ENCODE results near the gene DLD. TPM values are rescaled to one million over a fixed set of nuclear protein-coding genes. Genes with fewer than 3 reads are reported as not detected.
"Not testable (repeated sequence)": the region's sequence is repeated elsewhere in the genome, so short reads cannot be mapped to it uniquely, and the experiment has no call there.

The DLD gene
- polyA plus RNA-seq, 3 donors, result 44.5 to 205 (median 55.7) TPM

DNA sequence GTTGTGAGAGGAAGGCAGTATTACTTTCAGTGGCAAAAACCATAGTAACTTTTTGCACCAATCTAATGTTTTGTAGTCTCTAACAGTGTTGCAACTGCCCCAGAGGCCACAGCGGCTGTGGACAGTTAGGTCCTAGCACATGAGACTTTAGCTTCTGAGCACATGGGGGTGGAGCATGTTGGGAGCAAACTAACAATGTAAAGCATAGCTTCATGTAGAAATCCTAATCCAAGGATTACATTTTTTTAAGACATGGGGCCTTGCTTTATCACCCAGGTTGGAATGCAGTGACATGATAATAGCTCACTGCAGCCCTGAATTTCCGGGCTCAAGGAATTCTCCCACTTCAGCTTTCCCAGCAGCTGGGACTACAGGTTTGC is 62.9 kb downstream of the DLD start:
- H3K27ac ChIP-seq (ENCODE audit: low read depth, low read length), result no peak overlapping the region
- WGBS, 3 donors, result 73 to 92% (median 84%) methylated on average over 2 of the region's 2 CpGs

DNA sequence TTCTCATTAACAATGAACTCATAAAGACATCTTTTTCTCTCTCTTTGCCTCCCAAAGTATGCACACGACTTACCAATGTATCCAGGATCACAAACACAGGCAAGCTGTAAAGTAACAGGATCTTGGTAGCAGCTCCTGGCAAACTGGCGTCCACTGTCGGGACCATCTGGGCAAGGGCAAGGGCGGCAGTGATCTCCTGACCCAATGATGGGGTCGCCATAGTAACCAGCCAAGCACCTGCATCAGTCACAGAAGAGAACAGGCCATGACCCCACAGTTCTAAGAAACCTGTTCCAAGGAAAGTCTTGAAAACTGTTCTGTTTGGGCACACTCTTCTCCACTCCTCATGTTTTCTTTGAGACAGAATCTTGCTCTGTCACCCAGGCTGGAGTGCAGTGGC is 64.4 kb downstream of the DLD start:
- WGBS, 3 donors, result 87 to 92% (median 90%) methylated on average over 5 of the region's 5 CpGs
- H3K27ac ChIP-seq (ENCODE audit: low read depth, low read length), result no peak overlapping the region

GRCh38 chr7:107956950-107957349 is 66.0 kb downstream of the DLD start:
- H3K27ac ChIP-seq (ENCODE audit: low read depth, low read length), result not testable (repeated sequence)

GRCh38 chr7:107957436-107957835 is 66.5 kb downstream of the DLD start:
- WGBS, 3 donors, result 57 to 93% (median 65%) methylated on average over 2 of the region's 2 CpGs
- no peak overlapping the region for H3K27ac ChIP-seq (ENCODE audit: low read depth, low read length)

More at GRCh38 chr7:107956950-107957349, 66.0 kb downstream of the DLD start:
- 92 to 100% (median 95%) methylated on average over 4 of the region's 4 CpGs for WGBS, 3 donors

GRCh38 chr7:107958764-107959526 is 68.0 kb downstream of the DLD start:
- H3K27ac ChIP-seq (ENCODE audit: low read depth, low read length), result peak overlapping the region; percentile 67
- 67 to 85% (median 69%) methylated on average over 14 of the region's 14 CpGs for WGBS, 3 donors

DNA sequence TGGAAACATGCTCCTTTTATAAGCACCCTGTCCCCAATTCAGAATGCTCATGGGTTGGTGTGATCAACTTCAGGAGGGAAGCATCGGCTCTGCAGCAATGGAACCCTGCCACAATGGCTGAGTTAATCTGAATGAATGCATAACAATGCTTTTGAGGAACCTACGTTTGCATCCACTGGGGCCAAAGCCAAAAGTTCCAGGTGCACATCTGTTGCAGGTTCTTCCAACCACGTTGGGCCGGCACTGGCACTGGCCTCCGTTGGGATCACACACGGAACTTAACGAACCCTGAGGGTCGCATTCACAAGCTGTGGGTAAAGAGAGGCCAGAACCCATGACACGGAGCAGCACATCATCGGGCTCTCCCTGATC is 68.5 kb downstream of the DLD start:
- no peak overlapping the region for H3K27ac ChIP-seq (ENCODE audit: low read depth, low read length)
- WGBS, 3 donors, result 74 to 84% (median 76%) methylated on average over 10 of the region's 10 CpGs

- no peak overlapping the region for H3K27ac ChIP-seq (ENCODE audit: low read depth, low read length)
- 79 to 90% (median 86%) methylated on average over 5 of the region's 5 CpGs for WGBS, 3 donors
Observed at GRCh38 chr7:107960272-107960671, 69.3 kb downstream of the DLD start.

DNA sequence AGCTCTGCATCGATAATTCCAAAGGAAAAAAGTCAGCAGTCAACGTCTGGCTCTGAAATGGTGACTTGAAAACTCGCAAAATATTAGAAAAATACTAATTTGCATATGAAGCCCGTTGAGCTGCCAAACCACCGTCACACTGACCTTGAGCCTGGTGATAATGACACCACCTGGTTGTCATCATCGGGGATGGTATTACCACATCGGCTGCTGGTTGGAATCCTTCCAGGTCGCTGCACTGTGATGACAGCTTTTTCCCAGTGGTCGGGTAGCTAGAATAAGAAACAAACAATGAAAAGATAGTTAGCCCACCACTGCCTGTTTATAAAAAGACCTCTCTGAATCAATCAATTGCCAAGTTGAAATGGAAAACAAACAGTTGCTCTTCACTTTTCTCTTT is 70.4 kb downstream of the DLD start:
- WGBS, 3 donors, result 60 to 67% (median 64%) methylated on average over 9 of the region's 9 CpGs
- H3K27ac ChIP-seq (ENCODE audit: low read depth, low read length), result no peak overlapping the region

GRCh38 chr7:107962817-107963216 is 71.8 kb downstream of the DLD start:
- H3K27ac ChIP-seq (ENCODE audit: low read depth, low read length), result no peak overlapping the region
- WGBS, 3 donors, result 94 to 95% (median 95%) methylated on average over 9 of the region's 9 CpGs

- H3K27ac ChIP-seq (ENCODE audit: low read depth, low read length), result no peak overlapping the region
- WGBS, 3 donors, result 95 to 98% (median 97%) methylated on average over 11 of the region's 11 CpGs
Observed at GRCh38 chr7:107964510-107964909, 73.5 kb downstream of the DLD start.

DNA sequence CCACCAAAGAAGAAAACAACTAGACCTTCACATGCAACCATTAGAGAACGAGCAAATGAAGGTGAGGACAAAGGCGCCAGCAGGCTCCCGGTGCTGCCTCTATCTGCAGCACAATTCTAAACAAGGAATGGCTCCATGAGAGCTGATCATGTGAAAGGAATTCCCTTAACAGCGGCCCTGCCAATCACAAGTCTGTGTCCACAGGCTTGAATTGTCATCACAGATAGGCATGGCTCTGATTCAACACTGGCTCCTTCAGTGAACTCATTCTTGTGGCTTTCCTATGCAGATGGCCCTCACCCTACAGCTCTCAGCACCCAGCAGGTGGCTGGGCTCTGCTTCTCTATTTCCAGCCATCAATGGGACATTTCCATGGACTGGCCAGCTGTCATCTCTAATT is 75.7 kb downstream of the DLD start:
- 80 to 82% (median 80%) methylated on average over 4 of the region's 4 CpGs for WGBS, 3 donors
- H3K27ac ChIP-seq (ENCODE audit: low read depth, low read length), result no peak overlapping the region

DNA sequence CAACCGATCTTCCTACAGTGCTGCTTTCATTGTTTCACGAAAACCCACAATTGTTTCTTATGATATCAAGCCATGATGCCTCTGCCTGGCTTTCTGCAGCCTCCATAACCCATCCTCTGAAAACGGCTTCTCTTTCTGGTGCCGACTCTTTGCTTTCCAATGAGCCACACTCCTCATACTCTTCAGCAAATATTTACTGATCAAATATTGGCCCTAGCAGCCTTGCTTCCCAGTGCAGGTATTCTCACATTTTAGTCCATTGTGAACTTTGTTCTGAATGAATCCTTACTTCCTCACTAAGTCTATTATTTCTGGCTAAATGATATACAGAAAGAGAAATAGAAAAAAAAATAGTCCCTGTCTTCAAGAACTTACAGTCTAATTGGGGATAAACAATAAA is 76.4 kb downstream of the DLD start:
- 43 to 84% (median 82%) methylated on average over 4 of the region's 4 CpGs for WGBS, 3 donors
- no peak overlapping the region for H3K27ac ChIP-seq (ENCODE audit: low read depth, low read length)

DNA sequence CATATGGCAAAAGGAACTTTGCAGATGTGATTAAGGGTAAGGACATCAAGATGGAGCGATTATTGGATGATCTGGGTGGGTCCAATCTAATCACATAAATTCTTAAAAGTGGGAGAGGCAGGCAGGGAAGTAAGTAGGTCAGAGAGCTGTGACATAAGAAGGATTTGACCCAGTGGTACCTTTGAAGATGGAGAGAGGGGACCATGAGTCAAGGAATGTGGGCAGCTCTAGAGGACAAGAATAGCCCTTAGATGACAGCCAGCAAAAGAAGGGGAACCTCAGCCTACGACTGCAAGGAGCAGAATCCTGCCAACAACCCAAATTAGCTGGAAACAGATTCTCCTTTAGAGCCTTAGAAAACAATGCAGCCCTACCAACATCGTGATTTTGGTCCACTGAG is 77.5 kb downstream of the DLD start:
- WGBS, 3 donors, result 70 to 87% (median 87%) methylated on average over 3 of the region's 3 CpGs
- no peak overlapping the region for H3K27ac ChIP-seq (ENCODE audit: low read depth, low read length)

DNA sequence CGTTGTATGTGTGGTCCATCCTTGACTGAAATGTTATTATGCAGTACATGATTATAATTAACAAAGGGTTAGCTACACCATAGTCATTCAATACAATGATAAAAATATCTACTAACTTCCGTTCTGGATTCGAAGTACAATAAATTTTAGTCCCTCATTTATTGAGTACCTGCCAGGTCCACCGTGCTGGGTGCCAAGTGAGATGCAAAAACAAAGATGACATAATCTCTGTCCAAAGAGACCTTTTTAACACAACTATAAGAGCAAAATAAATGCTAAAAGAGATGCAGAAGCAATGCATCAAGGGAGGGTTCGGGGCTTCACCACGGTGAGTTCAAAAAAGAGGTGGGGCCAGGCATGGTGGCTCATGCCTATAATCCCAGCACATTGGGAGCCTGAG is 78.9 kb downstream of the DLD start:
- 58 to 66% (median 64%) methylated on average over 6 of the region's 6 CpGs for WGBS, 3 donors
- no peak overlapping the region for H3K27ac ChIP-seq (ENCODE audit: low read depth, low read length)

Other genes with a start within 250 kb of the DLD start
- 1 to 10 TPM in 1 of 3 donors, under 1 TPM in 2; 0.30 to 1.9 (median 0.31) TPM for gene SLC26A4, start 230.4 kb upstream of the DLD start, polyA plus RNA-seq
- 10 to 100 TPM in 1 of 3 donors, 1 to 10 TPM in 2; 5.4 to 11.4 (median 9.4) TPM for gene CBLL1, start 147.0 kb upstream of the DLD start, polyA plus RNA-seq
- under 1 TPM; 0.05 to 0.27 (median 0.11) TPM for gene SLC26A3, start 88.0 kb upstream of the DLD start, polyA plus RNA-seq
- 100 to 1,000 TPM in 2 of 3 donors, 10 to 100 TPM in 1; 86.0 to 249 (median 233) TPM for gene LAMB1, start 112.0 kb downstream of the DLD start, polyA plus RNA-seq
- gene LAMB4, start 239.2 kb downstream of the DLD start, polyA plus RNA-seq, result under 1 TPM in 2 of 3 donors, not detected in 1; 0.13 to 0.17 TPM

Measured in adipose tissue (tissue), 3 donors.